Posterior vena cava (tissue), 2 donors: ENCODE data around the gene MARCO. TPM values are rescaled to one million over a fixed set of nuclear protein-coding genes. Genes with fewer than 3 reads are reported as not detected.
"Not testable (repeated sequence)": the region's sequence is repeated elsewhere in the genome, so short reads cannot be mapped to it uniquely, and the experiment has no call there.

Experiments
- DNase-seq: peaks from one replicate; pipeline ENCODE4 v3.0.0-alpha.2; 2020; ENCODE audit warnings: low spot score
- intact Hi-C, 2 donors: fragments of 100-400 bp; cut with DNase I; formaldehyde crosslinking; loops; one replicate each; pipeline versions ENCODE4 v1.14.1 to v1.14.2; 2022 to 2023
- total RNA-seq, 2 donors: library from RNA; stranded (reverse); fragmentation: NEBNext Ultra II Directional; extraction: Animal tissue kit (Norgen Biotek cat#: 25700); gene quantifications; one replicate each; pipeline ENCODE4 v1.2.1, GENCODE V29; 2021
- donor health status: DM: yes; HTN: yes; CAD: no.
- donor health status: DM: yes; HTN: yes; CAD: no.

MARCO gene
- total RNA-seq, 2 donors from 2014 or later = 20.5 to 78.2 TPM

GRCh38 chr2:118923371-118923770 is 18.6 kb upstream of the MARCO start:
- intact Hi-C loops = no loop called here
- no peak for DNase-seq

GRCh38 chr2:118925476-118925875 is 16.5 kb upstream of the MARCO start:
- intact Hi-C loops = no loop called here
- DNase-seq = no peak

- intact Hi-C loops = no loop called here
- DNase-seq = no peak
These were observed 16.0 kb upstream of the MARCO start for GRCh38 chr2:118925981-118926380.

GRCh38 chr2:118929059-118929458 is 12.9 kb upstream of the MARCO start:
- intact Hi-C loops = no loop called here

GRCh38 chr2:118932949-118933348 is 9.0 kb upstream of the MARCO start:
- intact Hi-C loops = no loop called here
- no peak for DNase-seq

More at GRCh38 chr2:118929059-118929458, 12.9 kb upstream of the MARCO start:
- no peak for DNase-seq

- intact Hi-C loops = no loop called here
- DNase-seq = no peak
These were observed 5.7 kb upstream of the MARCO start for GRCh38 chr2:118936306-118936705.

- no peak for DNase-seq
- intact Hi-C loops = no loop called here
These were observed 5.1 kb upstream of the MARCO start for GRCh38 chr2:118936936-118937335.

- DNase-seq = no peak
- intact Hi-C loops = no loop called here
These were observed 4.2 kb upstream of the MARCO start for GRCh38 chr2:118937817-118938216.

- intact Hi-C loops = no loop called here
- DNase-seq = no peak
These were observed 2.0 kb upstream of the MARCO start for GRCh38 chr2:118939994-118940393.

GRCh38 chr2:118940486-118941120 is 1.4 kb upstream of the MARCO start:
- intact Hi-C loops = no loop called here
- peak; percentile 84 for DNase-seq

GRCh38 chr2:118943286-118943685 is 1.3 kb downstream of the MARCO start:
- DNase-seq = no peak
- intact Hi-C loops = no loop called here

GRCh38 chr2:118945881-118946280 is 3.9 kb downstream of the MARCO start:
- intact Hi-C loops = no loop called here
- DNase-seq = no peak

GRCh38 chr2:118948266-118948665 is 6.3 kb downstream of the MARCO start:
- intact Hi-C loops, DNase-seq: not testable (repeated sequence)

GRCh38 chr2:118954297-118955060 is 12.5 kb downstream of the MARCO start:
- intact Hi-C loops = loop anchor here in 1 of 2 donors (2.0 kb wide), 1 partner anchor 38 kb away; no protein-coding TSS in a partner anchor
- DNase-seq = no peak

GRCh38 chr2:118965737-118966136 is 23.7 kb downstream of the MARCO start:
- intact Hi-C loops = no loop called here
- DNase-seq = no peak

- DNase-seq = no peak
- intact Hi-C loops = no loop called here
These were observed 25.3 kb downstream of the MARCO start for GRCh38 chr2:118967124-118967880.

GRCh38 chr2:118968042-118968441 is 26.0 kb downstream of the MARCO start:
- intact Hi-C loops = no loop called here
- no peak for DNase-seq

- intact Hi-C loops = no loop called here
- DNase-seq = no peak
These were observed 27.2 kb downstream of the MARCO start for GRCh38 chr2:118968961-118969733.

- intact Hi-C loops = no loop called here
- DNase-seq = no peak
These were observed 27.9 kb downstream of the MARCO start for GRCh38 chr2:118969734-118970395.
